GM18498 (cell line): Measurements from ENCODE around the gene KCNIP1.
A peak's percentile ranks its signal among the peaks of the same experiment; 100 is the strongest.

ENCODE experiments used
- ATAC-seq: cut with Tn5 transposase; IDR thresholded peaks from one replicate; pipeline ENCODE4 v1.9.1; 2021; ENCODE audit warnings: mild to moderate bottlenecking, moderate library complexity; ENCODE audit not compliant: unreplicated experiment

KCNIP1 gene

DNA sequence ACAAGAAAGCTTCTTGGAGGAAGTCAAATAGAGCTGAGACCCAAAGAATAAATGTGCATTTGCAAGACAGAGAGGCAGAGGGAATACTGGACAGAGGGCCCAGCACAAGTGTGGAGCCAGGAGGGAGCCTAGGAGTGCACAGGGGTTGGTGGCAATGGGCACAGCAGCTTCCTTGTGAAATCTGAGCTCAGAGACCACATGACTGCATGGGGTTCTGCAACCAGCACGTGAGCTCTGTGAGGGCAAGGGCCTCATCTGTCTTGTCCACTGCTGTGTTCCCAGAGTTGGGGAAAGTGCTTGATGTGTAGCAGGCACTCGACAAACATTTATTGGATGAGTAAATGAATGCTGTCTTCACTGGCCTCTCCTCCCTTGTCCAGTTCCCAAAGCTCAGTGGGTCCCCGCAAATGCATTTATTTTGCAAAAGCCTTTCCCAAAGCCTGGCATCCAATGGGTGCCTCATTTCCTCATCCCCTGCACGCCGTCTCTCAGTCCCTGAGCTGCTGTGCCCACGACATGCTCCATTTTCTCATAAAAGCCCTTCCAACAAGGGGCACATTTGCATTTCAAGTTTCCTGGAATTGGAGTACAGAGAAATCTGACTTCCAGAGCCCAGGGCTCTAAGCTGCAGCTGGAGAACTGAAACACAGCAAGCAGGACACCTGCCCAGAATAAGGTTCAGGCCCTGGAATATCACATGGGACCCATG lies 58.5 kb downstream of the KCNIP1 start:
- ATAC-seq: no peak

DNA sequence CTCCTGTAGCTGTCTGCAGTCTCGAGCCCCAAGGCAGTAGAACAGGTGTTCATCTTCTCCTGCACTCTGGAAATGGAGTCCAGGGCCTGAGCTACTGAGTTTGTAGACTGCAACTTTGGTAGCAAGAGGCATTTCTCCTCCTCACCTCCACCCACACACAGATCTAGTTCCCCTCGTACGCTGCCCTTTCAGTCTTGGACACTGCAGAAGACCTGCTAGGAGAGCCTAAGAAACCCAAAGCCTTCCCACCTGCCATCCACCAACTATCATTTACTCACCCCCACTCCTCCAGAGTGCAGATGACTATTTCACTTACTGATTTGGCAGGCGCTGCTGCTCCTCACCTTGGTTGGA lies 59.0 kb downstream of the KCNIP1 start:
- ATAC-seq: no peak

GRCh38 chr5:170563824-170564567 lies 60.2 kb downstream of the KCNIP1 start:
- no peak for ATAC-seq

DNA sequence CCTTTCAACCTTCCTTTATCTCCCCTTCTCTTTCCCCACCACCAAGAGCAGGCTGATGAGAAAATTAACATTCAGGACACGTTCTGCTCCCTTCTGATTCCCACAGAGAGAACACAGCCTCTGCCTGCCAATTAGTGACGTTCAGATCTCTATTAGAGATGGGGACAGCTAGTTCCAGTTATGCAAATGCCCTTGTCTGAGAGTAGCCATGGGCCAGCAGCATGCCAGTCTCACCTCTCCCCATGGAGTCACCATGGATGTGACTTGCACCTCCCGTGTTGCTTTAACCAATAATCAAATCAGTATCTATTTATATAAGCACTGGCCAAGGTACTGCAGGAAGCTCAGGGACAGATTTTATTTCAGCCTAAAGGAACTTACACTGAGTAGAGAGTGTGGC lies 61.3 kb downstream of the KCNIP1 start:
- no peak for ATAC-seq

DNA sequence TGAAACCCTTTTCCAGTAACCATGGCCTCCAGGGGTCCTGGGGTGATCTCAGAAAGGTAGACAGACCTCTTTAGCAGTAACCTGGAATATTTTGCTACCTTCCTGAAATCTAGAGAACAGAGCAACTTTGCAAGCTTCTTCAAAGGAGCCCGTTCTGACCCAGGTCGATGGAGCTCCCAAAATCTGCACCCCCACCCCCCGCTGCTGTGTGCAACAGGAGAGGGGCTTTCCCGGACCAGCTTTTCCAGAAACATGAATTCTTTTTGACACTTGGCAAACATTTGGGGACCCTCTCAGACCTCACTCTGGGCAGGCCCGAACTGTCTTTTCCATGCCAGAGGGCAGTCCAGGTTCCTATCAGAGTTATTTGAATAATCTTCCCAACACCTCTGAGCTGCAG lies 65.3 kb downstream of the KCNIP1 start:
- ATAC-seq: no peak

DNA sequence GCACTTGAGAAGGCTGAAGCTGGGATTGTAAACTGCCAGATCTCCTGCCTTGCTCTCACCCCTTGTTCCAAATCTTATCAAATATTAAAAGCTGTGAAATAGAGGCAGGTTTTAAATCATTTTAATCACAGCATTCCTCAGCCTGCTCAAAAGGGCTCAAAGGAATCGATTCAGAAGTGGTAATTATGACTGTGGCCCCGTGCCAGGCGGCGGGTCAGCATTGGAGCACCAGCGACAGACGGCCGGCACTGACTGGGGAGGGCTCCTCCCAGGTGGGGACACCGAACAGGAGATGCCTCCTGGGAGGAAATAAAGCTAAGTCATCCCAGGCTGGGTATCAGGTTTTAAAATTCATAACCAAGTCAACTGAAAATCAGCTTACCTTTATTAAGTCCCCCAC lies 66.7 kb downstream of the KCNIP1 start:
- ATAC-seq: no peak

DNA sequence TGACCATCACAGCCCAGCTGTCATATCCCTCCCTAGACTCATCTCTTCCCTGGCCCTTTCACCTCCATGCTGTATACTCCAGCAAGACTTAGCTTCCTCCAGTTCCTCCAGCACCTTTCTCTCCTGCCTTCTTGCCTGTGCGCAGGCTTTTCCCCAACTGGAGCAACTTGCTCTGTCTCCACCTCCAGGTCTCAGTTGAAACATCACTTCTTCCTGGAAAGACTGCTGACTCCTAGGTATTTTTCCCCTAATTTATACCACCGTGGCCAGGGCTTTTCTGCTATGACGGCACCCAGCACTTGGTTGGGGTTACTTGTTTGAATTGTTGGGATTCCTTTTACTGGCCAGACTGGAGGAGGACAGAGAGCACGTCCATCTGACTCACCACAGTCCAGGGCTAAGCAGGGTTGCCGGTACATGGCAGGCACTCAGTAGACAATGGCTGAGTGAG lies 67.5 kb downstream of the KCNIP1 start:
- no peak for ATAC-seq

GRCh38 chr5:170571875-170572852 lies 68.3 kb downstream of the KCNIP1 start:
- peak; percentile 90 for ATAC-seq

GRCh38 chr5:170573114-170573513 lies 69.3 kb downstream of the KCNIP1 start:
- no peak for ATAC-seq

- ATAC-seq: no peak
Observed at GRCh38 chr5:170573660-170574059, 69.8 kb downstream of the KCNIP1 start.

GRCh38 chr5:170576602-170577535 lies 73.0 kb downstream of the KCNIP1 start:
- ATAC-seq: no peak

- no peak for ATAC-seq
Observed at GRCh38 chr5:170579601-170580000, 75.8 kb downstream of the KCNIP1 start.

DNA sequence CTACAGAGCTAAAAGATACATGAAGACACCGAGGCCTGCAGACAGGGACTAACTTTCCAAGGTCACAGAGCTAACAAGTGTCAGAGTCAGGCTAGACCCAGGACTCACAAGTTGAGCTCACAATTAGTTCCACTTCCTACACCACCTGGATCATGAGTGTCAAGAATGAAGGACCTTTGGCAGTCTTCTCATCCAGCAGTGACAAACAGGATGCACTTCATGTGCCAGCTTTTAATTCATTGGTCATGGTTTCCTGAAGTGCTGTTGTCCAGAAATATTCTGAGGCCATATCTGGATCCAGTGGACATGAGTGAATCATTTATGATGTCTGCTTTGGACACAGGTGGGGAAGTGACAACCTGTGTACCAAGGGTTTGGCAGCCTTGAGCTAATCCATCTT lies 77.4 kb downstream of the KCNIP1 start:
- ATAC-seq: no peak

- ATAC-seq: no peak
Observed at GRCh38 chr5:170582644-170583330, 79.0 kb downstream of the KCNIP1 start.

DNA sequence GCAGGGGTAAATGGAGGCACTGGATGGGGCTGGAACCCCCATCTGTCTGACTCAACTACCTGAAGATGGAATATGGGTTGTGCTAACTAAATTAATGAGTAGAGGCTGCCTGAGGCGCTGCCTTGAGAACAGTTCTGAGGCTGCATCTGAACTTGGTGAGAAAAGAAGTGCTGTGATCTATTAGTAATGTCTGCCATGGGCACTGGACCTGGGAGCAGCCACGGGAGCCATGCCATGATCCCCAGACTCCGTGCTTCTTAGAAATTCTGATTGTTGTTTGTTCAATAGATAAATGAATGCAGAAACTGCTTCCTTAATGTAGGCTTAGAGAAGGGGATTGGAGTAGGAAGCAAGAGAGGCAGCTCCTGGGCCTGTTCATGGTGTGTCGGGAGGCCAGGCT lies 80.2 kb downstream of the KCNIP1 start:
- ATAC-seq: no peak

GRCh38 chr5:170584450-170585058 lies 80.7 kb downstream of the KCNIP1 start:
- ATAC-seq: no peak

- no peak for ATAC-seq
Observed at GRCh38 chr5:170585273-170585948, 81.6 kb downstream of the KCNIP1 start.

DNA sequence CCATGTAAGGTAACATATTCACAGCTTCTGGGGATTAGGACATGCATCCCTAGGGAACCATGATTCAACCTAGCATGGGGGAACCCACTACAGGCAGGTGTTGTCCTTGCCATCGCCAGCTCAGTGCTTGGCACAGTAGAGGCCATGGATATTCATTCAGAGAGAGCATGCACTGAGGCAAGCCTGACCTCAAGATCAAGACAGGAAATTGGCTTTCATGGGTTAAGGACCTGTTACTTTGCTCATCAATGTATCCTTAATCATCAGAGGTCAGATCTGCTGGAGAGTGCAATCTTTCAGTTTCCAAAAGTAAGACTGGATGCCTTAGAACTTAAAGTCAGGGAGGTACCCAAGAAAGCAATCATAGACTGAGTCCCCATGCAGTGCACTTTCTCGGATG lies 84.0 kb downstream of the KCNIP1 start:
- ATAC-seq: no peak

- ATAC-seq: no peak
Observed at GRCh38 chr5:170589643-170590042, 85.8 kb downstream of the KCNIP1 start.
